Stimulated activated naive CD8-positive, alpha-beta T cell treated with anti-CD3 and anti-CD28 coated beads, Interleukin-15, Interleukin-2, amounts not matched to agents 100 U/mL and 50 U/mL, for 24 hours (primary cell): ENCODE measurements around the gene ENGASE.
"Not testable (repeated sequence)": the region's sequence is repeated elsewhere in the genome, so short reads cannot be mapped to it uniquely, and the experiment has no call there.

Source experiments
- ATAC-seq: fragments of 150-1000 bp; cut with Tn5 transposase; one replicate; pipeline ENCODE4 v1.10.0; 2021
- DNase-seq: peaks from one replicate; pipeline ENCODE4 v3.0.0; 2021

Gene ENGASE

GRCh38 chr17:79074649-79075445 lies at the start of gene ENGASE:
ENGASE (plus strand) TSS chr17:79074824; CDS start chr17:79074945, 121 bp downstream.
- DNase-seq (peak; percentile 93), ATAC-seq (peak; percentile 97)

- no peak for ATAC-seq
- DNase-seq, result no peak
Observed at GRCh38 chr17:79024901-79025737, 49.5 kb upstream of the ENGASE start.

GRCh38 chr17:79026376-79027273 lies 48.0 kb upstream of the ENGASE start:
- no peak for ATAC-seq
- DNase-seq, result no peak

- ATAC-seq (no peak), DNase-seq (no peak)
Observed at GRCh38 chr17:79027274-79027924, 47.2 kb upstream of the ENGASE start.

- DNase-seq (no peak), ATAC-seq (no peak)
Observed at GRCh38 chr17:79027925-79028491, 46.6 kb upstream of the ENGASE start.

- DNase-seq, result no peak
- no peak for ATAC-seq
Observed at GRCh38 chr17:79028496-79029326, 45.9 kb upstream of the ENGASE start.

- DNase-seq (no peak), ATAC-seq (no peak)
Observed at GRCh38 chr17:79029327-79030009, 45.2 kb upstream of the ENGASE start.

GRCh38 chr17:79030636-79031035 lies 44.0 kb upstream of the ENGASE start:
- DNase-seq, ATAC-seq: not testable (repeated sequence)

GRCh38 chr17:79031996-79032875 lies 42.4 kb upstream of the ENGASE start:
- ATAC-seq, result no peak
- DNase-seq, result no peak

GRCh38 chr17:79033046-79033616 lies 41.5 kb upstream of the ENGASE start:
- DNase-seq (no peak), ATAC-seq (no peak)

- ATAC-seq (no peak), DNase-seq (no peak)
Observed at GRCh38 chr17:79033741-79034501, 40.7 kb upstream of the ENGASE start.

GRCh38 chr17:79034931-79035485 lies 39.6 kb upstream of the ENGASE start:
- DNase-seq, result no peak
- no peak for ATAC-seq

- no peak for ATAC-seq
- DNase-seq, result no peak
Observed at GRCh38 chr17:79035686-79036085, 38.9 kb upstream of the ENGASE start.

GRCh38 chr17:79036181-79036580 lies 38.4 kb upstream of the ENGASE start:
- DNase-seq (no peak), ATAC-seq (no peak)

GRCh38 chr17:79036596-79036995 lies 38.0 kb upstream of the ENGASE start:
- DNase-seq, result no peak
- ATAC-seq, result no peak

- ATAC-seq, result peak; percentile 14
- no peak for DNase-seq
Observed at GRCh38 chr17:79038545-79039135, 36.0 kb upstream of the ENGASE start.

GRCh38 chr17:79039171-79039570 lies 35.5 kb upstream of the ENGASE start:
- DNase-seq (no peak), ATAC-seq (no peak)
